Measurements from ENCODE around the gene GPR37. TPM values are rescaled to one million over a fixed set of nuclear protein-coding genes. Genes with fewer than 3 reads are reported as not detected.

Gene GPR37
- total RNA-seq, 6 donors from 2014 or later = 0.15 to 2.8 (median 0.98) TPM

DNA sequence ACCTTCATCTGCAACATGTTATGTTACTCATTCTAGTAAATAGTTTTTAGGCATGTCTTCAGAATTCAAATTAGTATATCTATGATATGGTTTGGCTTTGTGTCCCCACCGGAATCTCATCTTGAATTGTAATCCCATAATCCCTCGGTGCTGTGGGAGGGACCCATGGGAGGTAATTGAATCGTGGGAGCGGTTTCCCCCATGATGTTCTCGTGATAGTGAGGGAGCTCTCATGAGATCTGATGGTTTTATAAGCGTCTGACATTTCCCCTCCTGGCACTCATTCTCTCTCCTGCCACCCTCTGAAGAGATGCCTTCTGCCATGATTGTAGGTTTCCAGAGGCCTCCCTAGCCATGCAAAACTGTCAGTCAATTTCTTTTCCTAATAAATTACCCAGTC lies 20.4 kb upstream of the GPR37 start:
- WGBS, 2 donors = 82 to 86% methylated on average over 6 of the region's 6 CpGs
- ATAC-seq (ENCODE audit: low FRiP score in 2 of 2) (no peak), DNase-seq (no peak)
- TF ChIP-seq POLR2A (IDR thresholded peaks at IDR 0.05) = no peak
- Histone ChIP-seq H3K36me3 (no peaks in the 10 kb centered on the region), H3K4me1 (no peaks in the 10 kb centered on the region), H3K27me3 (no peaks in the 10 kb centered on the region), H3K27ac (no peak overlapping the region), H3K9me3 (no peaks in the 10 kb centered on the region), H3K4me3 (no peak overlapping the region)

DNA sequence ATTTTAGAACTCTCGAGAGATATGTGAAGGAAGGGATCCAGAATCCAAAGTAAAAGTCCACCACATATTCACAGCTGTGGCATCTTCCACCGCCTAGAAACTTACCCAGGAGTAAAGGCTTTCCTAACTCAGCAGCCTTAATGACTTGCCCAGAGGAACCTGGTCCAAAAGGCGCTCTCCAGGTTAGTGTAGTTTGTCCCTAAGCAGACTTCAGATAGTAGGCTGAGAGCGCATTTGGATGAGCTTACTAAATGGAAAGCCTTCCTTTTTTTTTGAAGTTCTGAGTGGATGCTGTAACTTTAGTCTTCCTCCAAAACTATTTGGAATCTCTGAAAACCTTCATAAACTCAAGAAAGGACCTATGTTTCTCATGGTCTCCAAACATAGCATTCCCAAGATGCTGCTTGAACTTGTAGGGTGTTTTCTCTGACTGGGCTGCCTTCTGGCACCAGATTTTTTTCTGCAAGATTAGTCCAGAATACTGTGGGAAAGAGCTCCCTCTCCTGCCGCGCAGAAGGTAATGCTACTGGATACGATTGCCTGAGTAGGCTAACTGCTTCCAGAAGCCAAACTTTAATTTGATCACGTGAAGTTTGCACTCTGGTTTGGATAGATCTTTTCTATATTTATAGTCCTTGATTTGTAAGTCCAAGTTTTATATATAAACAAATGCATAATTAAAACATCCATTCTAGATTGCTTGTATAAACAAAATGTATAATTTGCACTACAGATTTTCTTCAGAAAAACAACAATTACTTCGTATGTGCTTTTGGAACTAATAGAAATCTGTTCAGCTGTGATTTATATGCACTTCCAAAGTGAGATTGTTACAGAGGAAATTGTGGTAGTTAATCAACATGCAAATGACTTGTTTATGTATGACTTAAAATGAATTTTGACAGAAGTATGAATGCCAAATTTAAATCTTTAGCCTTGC lies 19.6 kb upstream of the GPR37 start:
- DNase-seq (peak in 1 of 2 donors; percentile 38), ATAC-seq (ENCODE audit: low FRiP score in 2 of 2) (peak in 1 of 2 donors; percentile 83)
- WGBS, 2 donors = 46 to 49% methylated on average over 9 of the region's 9 CpGs

DNA sequence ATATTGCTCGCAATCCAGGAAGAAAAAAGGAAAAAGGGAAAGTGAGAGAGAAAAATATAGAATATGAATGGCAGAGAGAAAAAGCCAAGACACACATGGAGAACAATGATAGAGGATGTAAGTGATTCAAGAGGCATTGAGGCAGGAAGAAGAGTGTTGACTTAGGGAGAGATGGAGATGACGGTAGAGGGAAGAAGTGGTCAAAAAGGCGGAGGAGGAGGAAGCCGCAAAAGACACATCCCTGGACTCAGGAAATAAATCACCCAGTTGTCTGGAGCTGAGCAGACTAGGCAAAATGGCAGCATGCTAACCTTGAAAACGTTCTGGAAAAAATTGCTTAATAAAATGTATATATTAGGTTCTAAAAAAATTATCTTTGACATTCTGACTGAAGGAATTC lies 17.7 kb upstream of the GPR37 start:
- TF ChIP-seq EP300 (IDR thresholded peaks at IDR 0.05) = no peak
- no peak for TF ChIP-seq POLR2A (IDR thresholded peaks at IDR 0.05)
- TF ChIP-seq, protein P1, sequence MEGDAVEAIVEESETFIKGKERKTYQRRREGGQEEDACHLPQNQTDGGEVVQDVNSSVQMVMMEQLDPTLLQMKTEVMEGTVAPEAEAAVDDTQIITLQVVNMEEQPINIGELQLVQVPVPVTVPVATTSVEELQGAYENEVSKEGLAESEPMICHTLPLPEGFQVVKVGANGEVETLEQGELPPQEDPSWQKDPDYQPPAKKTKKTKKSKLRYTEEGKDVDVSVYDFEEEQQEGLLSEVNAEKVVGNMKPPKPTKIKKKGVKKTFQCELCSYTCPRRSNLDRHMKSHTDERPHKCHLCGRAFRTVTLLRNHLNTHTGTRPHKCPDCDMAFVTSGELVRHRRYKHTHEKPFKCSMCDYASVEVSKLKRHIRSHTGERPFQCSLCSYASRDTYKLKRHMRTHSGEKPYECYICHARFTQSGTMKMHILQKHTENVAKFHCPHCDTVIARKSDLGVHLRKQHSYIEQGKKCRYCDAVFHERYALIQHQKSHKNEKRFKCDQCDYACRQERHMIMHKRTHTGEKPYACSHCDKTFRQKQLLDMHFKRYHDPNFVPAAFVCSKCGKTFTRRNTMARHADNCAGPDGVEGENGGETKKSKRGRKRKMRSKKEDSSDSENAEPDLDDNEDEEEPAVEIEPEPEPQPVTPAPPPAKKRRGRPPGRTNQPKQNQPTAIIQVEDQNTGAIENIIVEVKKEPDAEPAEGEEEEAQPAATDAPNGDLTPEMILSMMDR (IDR thresholded peaks at IDR 0.05) = no peak
- no peak for TF ChIP-seq POLR2AphosphoS5 (IDR thresholded peaks at IDR 0.05)
- H3K4me3 ChIP-seq = no peak overlapping the region
- no peaks in the 10 kb centered on the region for H3K36me3 ChIP-seq
- no peaks in the 10 kb centered on the region for H3K4me1 ChIP-seq
- H3K9me3 ChIP-seq = no peaks in the 10 kb centered on the region
- H3K27ac ChIP-seq = no peak overlapping the region
- no peak for DNase-seq
- 65 to 70% methylated on average over 5 of the region's 5 CpGs for WGBS, 2 donors
- H3K27me3 ChIP-seq = no peaks in the 10 kb centered on the region
- ATAC-seq (ENCODE audit: low FRiP score in 2 of 2) = no peak

More for the DNA sequence above, 19.6 kb upstream of the GPR37 start:
- Histone ChIP-seq H3K36me3 (no peaks in the 10 kb centered on the region), H3K27ac (no peak overlapping the region), H3K9me3 (no peaks in the 10 kb centered on the region), H3K27me3 (no peaks in the 10 kb centered on the region), H3K4me3 (no peak overlapping the region), H3K4me1 (no peaks in the 10 kb centered on the region)
- TF ChIP-seq, protein P1 (IDR thresholded peaks at IDR 0.05) = peak in 5 of 6 experiments; percentile 45 to 70 (median 51)
- no peak for TF ChIP-seq POLR2AphosphoS5 (IDR thresholded peaks at IDR 0.05)

DNA sequence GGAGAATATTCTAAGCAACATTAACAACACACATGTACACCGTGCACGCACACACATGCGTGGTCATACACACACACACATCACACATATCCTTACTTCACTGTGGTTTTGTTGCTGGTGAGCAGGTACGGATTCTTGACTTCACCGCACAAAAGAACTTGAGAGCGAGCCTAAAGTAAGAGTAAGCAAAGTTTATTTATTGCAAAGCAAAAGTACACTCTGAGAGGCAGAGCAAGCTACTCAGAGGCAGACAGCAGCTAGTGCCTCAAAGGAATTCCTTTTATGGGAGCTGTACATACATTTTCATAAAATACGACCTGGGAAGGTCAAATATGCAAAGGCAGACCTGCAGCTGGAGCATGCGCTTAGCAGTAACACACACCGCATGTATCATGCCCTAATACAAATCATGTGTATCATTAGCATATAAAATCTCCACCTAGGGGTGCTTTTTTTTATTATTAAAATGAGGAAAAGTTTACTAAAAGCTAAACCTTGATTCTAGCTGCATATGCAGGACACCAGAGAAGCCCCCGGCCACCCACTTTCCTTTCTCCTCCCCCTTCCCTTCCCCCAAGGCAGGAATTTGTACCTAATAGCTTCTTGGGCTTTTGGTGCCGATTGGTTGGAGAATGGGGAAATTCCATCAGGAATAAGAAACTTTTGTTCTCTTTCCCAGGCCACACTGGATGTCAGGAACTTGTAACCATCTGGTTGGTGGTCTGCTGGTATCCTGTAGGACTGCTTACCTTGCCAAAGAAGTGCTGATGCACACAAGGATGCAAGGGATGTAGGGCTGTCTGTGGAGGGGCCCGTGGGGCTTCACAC lies 16.5 kb upstream of the GPR37 start:
- WGBS, 2 donors = 73 to 76% methylated on average over 12 of the region's 12 CpGs
- no peak overlapping the region for H3K4me3 ChIP-seq
- ATAC-seq (ENCODE audit: low FRiP score in 2 of 2) = peak; percentile 12 to 59
- no peaks in the 10 kb centered on the region for H3K9me3 ChIP-seq
- no peak for DNase-seq
- H3K27me3 ChIP-seq = no peaks in the 10 kb centered on the region
- TF ChIP-seq POLR2AphosphoS5 (IDR thresholded peaks at IDR 0.05) (no peak), EP300 (IDR thresholded peaks at IDR 0.05) (no peak), POLR2A (IDR thresholded peaks at IDR 0.05) (no peak)
- TF ChIP-seq, protein P1 (IDR thresholded peaks at IDR 0.05) = no peak
- H3K4me1 ChIP-seq = no peaks in the 10 kb centered on the region
- H3K36me3 ChIP-seq = no peaks in the 10 kb centered on the region
- no peak overlapping the region for H3K27ac ChIP-seq

DNA sequence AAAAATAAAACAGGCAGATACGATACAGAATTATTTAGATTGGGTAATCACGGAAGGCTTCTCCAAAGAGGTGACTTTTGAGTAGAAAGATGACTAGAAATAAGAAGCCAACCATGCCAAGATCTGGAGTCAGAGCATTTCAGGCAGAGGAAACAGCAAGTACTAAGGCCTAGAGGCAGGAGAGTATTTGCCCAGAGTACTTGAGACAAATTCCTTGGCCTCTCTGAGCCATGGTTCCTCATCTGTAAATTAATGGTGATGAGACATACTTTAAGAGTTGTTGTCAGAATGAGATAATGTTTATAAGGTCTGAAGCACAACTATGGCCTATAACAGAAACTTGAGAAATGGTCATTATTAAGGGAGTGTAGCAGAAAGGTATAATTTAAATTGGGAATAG lies 15.8 kb upstream of the GPR37 start:
- TF ChIP-seq EP300 (IDR thresholded peaks at IDR 0.05) = no peak
- Histone ChIP-seq H3K36me3 (no peaks in the 10 kb centered on the region), H3K27me3 (no peaks in the 10 kb centered on the region), H3K27ac (no peak overlapping the region), H3K4me1 (no peaks in the 10 kb centered on the region), H3K4me3 (no peak overlapping the region), H3K9me3 (no peaks in the 10 kb centered on the region)
- WGBS, 2 donors = 70 to 74% methylated on average over 2 of the region's 2 CpGs
- ATAC-seq (ENCODE audit: low FRiP score in 2 of 2) (no peak), DNase-seq (no peak)

Measured in upper lobe of left lung (tissue), 6 donors.